ENCODE measurements around the gene RXRG. TPM values are rescaled to one million over a fixed set of nuclear protein-coding genes. Genes with fewer than 3 reads are reported as not detected.

Gene RXRG
- total RNA-seq, 2 experiments from 2014 or later, result not detected

DNA sequence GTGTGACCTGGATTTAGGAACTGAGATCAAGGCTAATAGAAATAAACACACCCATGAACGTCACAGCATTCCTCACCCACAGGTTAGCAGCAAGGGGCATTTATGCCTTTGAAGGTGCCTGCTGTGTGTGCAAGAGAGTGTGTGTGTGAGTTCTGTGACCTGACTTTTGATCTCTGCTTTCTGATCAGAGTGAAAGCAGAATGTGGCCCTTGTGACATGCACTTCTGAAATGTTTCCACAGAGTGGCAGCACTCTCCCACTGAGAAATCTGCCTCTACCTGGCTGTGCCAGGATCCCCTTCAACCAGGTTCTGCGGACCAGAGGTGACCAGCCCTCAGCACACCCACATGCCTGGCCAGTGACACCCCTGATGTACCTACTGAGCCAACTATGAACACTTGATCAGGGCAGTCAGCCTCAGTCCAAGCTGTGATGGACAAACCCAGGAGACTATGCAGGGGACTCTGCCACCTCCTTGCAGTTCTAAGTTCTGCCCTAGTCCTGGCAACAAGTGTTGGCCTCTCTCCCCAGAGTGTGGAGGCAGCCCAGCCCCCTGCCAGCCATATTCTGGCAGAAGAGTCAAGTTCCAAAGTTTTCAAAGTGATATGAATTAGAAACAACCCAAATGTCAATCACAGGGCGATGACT lies 41.0 kb downstream of the RXRG start:
- no peak overlapping the region for H3K4me3 Mint-ChIP-seq
- H3K27me3 Mint-ChIP-seq (ENCODE audit: low read depth), result peaks cover 25% of the 10 kb centered on the region
- no peak overlapping the region for H3K27ac Mint-ChIP-seq
- peak; percentile 47 for DNase-seq
- H3K9me3 Mint-ChIP-seq (ENCODE audit: insufficient read depth), result no peaks in the 10 kb centered on the region
- ChIA-PET POLR2A (no interaction called here), CTCF (interaction anchor here (1.0 to 4.1 kb wide), 8 partner anchors 12 to 197 kb away, joined by 3 to 32 read pairs (median 4); no protein-coding TSS in a partner anchor)
- ATAC-seq, result peak; percentile 47
- no peaks in the 10 kb centered on the region for H3K36me3 Mint-ChIP-seq (ENCODE audit: low read depth)
- peaks cover 2% of the 10 kb centered on the region for H3K4me1 Mint-ChIP-seq (ENCODE audit: low read depth)

DNA sequence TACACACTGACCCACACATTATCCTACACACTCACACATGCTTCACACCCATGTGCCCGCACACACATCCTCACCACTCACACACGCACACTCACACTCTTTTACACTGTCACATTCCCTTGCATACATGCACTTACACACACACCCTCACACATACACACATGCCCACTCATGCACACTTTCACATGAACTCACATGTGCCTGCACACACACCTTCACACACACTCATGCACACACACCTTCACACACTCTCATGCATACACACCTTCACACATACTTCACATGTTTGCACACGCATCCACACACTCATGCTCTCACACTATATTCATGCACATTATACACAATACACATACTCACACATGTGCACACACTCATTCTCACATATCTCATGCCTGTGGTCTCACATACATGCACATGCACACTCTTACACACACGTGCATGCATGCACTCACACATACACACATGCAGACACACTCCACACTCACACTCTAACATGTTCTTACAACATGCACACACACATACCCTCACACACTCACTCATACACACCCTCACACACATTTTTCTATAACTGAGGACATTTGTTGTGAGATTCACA lies 42.3 kb downstream of the RXRG start:
- Mint-ChIP-seq H3K4me1 (ENCODE audit: low read depth) (peaks cover 8% of the 10 kb centered on the region), H3K27me3 (ENCODE audit: low read depth) (peaks cover 26% of the 10 kb centered on the region), H3K27ac (no peak overlapping the region), H3K4me3 (no peak overlapping the region), H3K36me3 (ENCODE audit: low read depth) (no peaks in the 10 kb centered on the region), H3K9me3 (ENCODE audit: insufficient read depth) (no peaks in the 10 kb centered on the region)
- ChIA-PET POLR2A (no interaction called here), CTCF (interaction anchor here (0.7 to 4.1 kb wide), 7 partner anchors 10 to 194 kb away, joined by 3 to 32 read pairs (median 3); no protein-coding TSS in a partner anchor)
- ATAC-seq (no peak), DNase-seq (no peak)

DNA sequence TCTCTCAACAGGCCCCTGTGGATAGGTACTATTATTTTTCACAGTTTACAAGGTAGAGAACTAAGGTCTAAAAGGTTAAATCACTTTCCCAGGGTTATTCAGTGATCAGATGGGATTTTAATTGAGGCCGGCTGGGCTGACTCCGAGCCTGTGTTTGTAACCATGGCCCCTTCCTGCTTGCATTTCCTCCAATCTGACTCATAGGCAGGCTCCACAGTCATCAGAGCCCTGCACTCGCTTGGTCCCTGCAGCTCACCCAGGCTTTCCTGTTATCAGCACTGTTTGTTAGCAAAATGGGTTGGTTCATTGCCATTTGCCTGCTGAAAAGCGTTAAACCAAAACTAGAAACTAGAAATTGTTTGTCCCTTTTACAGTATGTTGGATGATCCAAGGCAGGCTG lies 47.0 kb downstream of the RXRG start:
- peaks cover 13% of the 10 kb centered on the region for H3K4me1 Mint-ChIP-seq (ENCODE audit: low read depth)
- ATAC-seq (peak; percentile 46), DNase-seq (peak; percentile 50)
- CTCF ChIA-PET, result interaction anchor here (1.0 to 1.2 kb wide), 3 partner anchors 30 to 195 kb away, joined by 4 to 7 read pairs (median 5); no protein-coding TSS in a partner anchor
- H3K9me3 Mint-ChIP-seq (ENCODE audit: insufficient read depth), result no peaks in the 10 kb centered on the region
- no peak overlapping the region for H3K27ac Mint-ChIP-seq
- H3K4me3 Mint-ChIP-seq, result no peak overlapping the region
- H3K36me3 Mint-ChIP-seq (ENCODE audit: low read depth), result peaks cover 2% of the 10 kb centered on the region
- POLR2A ChIA-PET, result no interaction called here
- H3K27me3 Mint-ChIP-seq (ENCODE audit: low read depth), result peaks cover 50% of the 10 kb centered on the region

DNA sequence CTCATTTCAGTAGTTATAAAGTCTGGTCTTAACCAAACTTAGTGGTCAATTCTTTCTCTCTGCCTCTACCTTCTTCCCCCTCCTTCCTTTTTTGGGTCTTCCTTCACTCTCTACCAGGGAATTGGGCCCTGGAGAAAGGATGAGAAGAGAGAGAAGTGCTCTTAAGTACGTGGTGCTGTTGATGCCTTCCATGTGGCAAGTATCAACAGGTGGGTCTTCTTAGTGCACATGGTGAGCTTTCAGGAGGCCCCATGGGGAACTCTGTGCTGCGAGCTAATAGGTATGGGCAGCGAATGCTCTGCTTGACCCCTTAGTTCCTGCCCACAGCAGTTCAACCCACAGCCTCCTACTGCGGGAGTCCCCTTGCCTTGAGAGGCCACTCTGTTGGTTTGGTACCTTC lies 49.0 kb downstream of the RXRG start:
- ATAC-seq (no peak), DNase-seq (no peak)
- H3K9me3 Mint-ChIP-seq (ENCODE audit: insufficient read depth), result no peaks in the 10 kb centered on the region
- peaks cover 2% of the 10 kb centered on the region for H3K36me3 Mint-ChIP-seq (ENCODE audit: low read depth)
- H3K27ac Mint-ChIP-seq, result no peak overlapping the region
- POLR2A ChIA-PET, result interaction anchor here (1.0 kb wide), 1 partner anchor 29 kb away, joined by 3 read pairs; no protein-coding TSS in a partner anchor
- peaks cover 19% of the 10 kb centered on the region for H3K4me1 Mint-ChIP-seq (ENCODE audit: low read depth)
- no peak overlapping the region for H3K4me3 Mint-ChIP-seq
- peaks cover 66% of the 10 kb centered on the region for H3K27me3 Mint-ChIP-seq (ENCODE audit: low read depth)
- CTCF ChIA-PET, result interaction anchor here (1.2 to 6.2 kb wide), 5 partner anchors 11 to 518 kb away, joined by 4 to 155 read pairs (median 6); no protein-coding TSS in a partner anchor

DNA sequence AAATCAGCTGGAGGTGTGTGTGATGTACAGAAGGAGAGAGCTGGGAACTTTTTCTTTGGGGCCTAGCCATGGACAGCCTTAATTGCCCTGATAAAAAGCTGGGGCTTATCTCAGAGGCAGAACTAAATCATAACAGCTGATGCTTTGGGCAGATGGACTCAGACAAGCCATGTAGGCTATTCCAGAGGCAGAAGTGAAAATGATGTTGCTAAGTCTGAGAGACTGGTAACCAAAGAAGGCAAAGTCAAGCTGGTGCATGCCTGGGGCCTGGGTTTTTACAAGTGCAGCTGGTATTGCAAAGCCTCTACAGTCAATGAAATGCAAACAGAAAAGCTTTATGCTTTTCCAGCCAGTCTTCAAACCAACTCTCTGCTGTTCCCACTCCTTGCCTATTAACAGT lies 49.4 kb downstream of the RXRG start:
- H3K4me3 Mint-ChIP-seq, result no peak overlapping the region
- H3K4me1 Mint-ChIP-seq (ENCODE audit: low read depth), result peaks cover 19% of the 10 kb centered on the region
- H3K27me3 Mint-ChIP-seq (ENCODE audit: low read depth), result peaks cover 68% of the 10 kb centered on the region
- ATAC-seq, result no peak
- CTCF ChIA-PET, result interaction anchor here (1.2 to 6.2 kb wide), 5 partner anchors 12 to 519 kb away, joined by 4 to 155 read pairs (median 6); no protein-coding TSS in a partner anchor
- no peak for DNase-seq
- POLR2A ChIA-PET, result interaction anchor here (1.0 kb wide), 1 partner anchor 29 kb away, joined by 3 read pairs; no protein-coding TSS in a partner anchor
- no peaks in the 10 kb centered on the region for H3K9me3 Mint-ChIP-seq (ENCODE audit: insufficient read depth)
- peaks cover 2% of the 10 kb centered on the region for H3K36me3 Mint-ChIP-seq (ENCODE audit: low read depth)
- no peak overlapping the region for H3K27ac Mint-ChIP-seq

DNA sequence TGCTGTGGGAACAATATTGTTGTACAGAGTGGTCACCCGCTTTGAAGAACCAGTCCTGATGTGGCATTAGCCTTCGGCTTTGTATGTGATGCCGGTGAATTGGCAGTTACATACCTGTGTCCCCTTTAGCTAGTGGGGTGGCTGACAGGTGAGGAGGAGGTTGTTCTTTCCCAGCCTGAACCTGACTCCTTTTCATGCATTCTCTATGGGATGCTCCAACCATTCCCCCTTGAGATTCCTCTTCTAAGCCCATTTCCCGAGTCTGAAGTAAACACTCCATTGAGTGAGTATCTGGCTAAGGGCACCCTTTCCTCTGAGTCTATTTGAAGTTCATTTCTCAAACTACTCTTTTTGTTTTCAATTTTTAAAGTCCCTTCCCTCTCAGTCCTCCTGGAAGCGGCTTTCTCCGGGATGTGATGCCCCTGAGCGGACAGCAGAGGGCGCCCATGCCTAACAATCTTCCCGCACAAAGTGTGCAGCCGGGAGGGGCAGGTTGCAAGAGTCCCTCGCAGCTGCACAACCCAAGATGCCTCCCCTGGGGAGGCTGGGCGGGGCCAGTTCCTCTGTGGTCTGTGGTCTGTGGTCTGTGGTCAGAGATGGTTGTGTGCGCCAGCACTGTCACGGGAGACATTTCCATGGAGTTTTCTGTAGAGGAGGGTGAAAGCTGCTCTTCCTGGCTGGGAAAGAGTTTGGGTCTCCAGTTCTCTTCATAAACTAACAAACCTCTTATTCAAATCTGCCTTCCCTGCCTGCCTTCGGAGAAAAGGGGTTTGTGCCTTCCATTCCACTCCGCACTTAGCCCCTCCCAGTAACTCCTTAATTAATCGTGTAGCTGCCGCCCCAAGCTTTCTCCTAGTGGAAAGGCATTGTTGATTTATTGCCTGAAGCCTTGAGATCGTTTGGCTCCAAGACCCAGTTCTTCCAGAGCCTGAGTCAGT lies 52.0 kb downstream of the RXRG start:
- no peaks in the 10 kb centered on the region for H3K9me3 Mint-ChIP-seq (ENCODE audit: insufficient read depth)
- H3K4me1 Mint-ChIP-seq (ENCODE audit: low read depth), result peaks cover 17% of the 10 kb centered on the region
- H3K36me3 Mint-ChIP-seq (ENCODE audit: low read depth), result peaks cover 2% of the 10 kb centered on the region
- peak; percentile 93 for DNase-seq
- ChIA-PET CTCF (interaction anchor here (0.6 to 6.2 kb wide), 33 partner anchors 8 to 531 kb away, joined by 3 to 155 read pairs (median 3); partner anchors contain the start of gene MGST3), POLR2A (interaction anchor here (0.6 to 1.4 kb wide), 3 partner anchors 200 to 377 kb away, joined by 3 read pairs; partner anchors contain the start of gene ALDH9A1)
- H3K27me3 Mint-ChIP-seq (ENCODE audit: low read depth), result peaks cover 79% of the 10 kb centered on the region
- ATAC-seq, result peak; percentile 98
- H3K4me3 Mint-ChIP-seq, result peak overlapping the region; percentile 65
- peak overlapping the region; percentile 87 for H3K27ac Mint-ChIP-seq

DNA sequence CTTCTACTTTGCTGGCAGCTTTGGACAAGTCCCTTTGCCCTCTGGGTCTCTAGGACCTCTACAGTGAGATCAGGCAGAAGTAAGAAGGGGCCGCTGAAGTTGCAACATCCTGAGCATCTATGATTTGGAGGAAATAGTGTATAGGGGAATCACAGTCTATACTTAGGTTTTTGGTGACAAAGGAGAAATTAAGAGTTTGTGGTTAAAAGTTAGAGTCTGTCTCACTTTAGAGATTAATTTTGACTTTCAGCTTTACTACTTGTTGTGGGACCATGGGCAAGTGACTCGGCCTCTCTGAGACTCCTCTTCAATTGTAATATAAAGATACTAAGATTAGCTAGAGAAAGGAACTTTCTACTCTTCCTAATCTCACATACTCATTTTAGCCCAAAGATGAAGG lies 55.3 kb downstream of the RXRG start:
- Mint-ChIP-seq H3K36me3 (ENCODE audit: low read depth) (peaks cover 2% of the 10 kb centered on the region), H3K4me1 (ENCODE audit: low read depth) (peaks cover 16% of the 10 kb centered on the region), H3K27ac (no peak overlapping the region), H3K27me3 (ENCODE audit: low read depth) (peaks cover 78% of the 10 kb centered on the region), H3K9me3 (ENCODE audit: insufficient read depth) (no peaks in the 10 kb centered on the region), H3K4me3 (no peak overlapping the region)
- ChIA-PET POLR2A (no interaction called here), CTCF (interaction anchor here (0.9 to 2.1 kb wide), 6 partner anchors 11 to 538 kb away, joined by 3 to 8 read pairs (median 4); no protein-coding TSS in a partner anchor)
- DNase-seq, result no peak
- no peak for ATAC-seq

DNA sequence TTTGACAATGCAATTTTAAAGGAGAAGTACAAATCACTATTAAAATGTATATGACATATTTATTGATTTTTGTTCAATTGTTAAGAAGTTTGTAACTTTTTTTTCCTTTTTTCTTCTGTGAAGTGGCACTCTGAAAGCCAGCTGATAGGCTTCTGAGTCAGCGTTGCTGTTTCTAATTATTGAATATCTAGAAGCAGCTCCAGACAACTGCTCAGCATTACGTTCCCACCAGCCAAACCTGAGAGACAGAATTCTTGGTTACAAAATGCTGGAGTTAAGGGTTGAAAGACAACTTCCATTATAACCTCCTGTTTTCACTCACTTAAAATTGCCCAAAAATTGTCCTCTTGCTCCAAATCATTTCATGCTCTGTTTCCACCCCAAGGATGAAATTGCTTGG lies 57.0 kb downstream of the RXRG start:
- Mint-ChIP-seq H3K27ac (no peak overlapping the region), H3K4me3 (no peak overlapping the region), H3K9me3 (ENCODE audit: insufficient read depth) (no peaks in the 10 kb centered on the region), H3K27me3 (ENCODE audit: low read depth) (peaks cover 73% of the 10 kb centered on the region), H3K4me1 (ENCODE audit: low read depth) (peaks cover 9% of the 10 kb centered on the region), H3K36me3 (ENCODE audit: low read depth) (peaks cover under 1% of the 10 kb centered on the region)
- DNase-seq (no peak), ATAC-seq (no peak)
- ChIA-PET CTCF (interaction anchor here (2.1 kb wide), 1 partner anchor 21 kb away, joined by 8 read pairs; no protein-coding TSS in a partner anchor), POLR2A (interaction anchor here (0.6 kb wide), 1 partner anchor 569 kb away, joined by 3 read pairs; no protein-coding TSS in a partner anchor)

DNA sequence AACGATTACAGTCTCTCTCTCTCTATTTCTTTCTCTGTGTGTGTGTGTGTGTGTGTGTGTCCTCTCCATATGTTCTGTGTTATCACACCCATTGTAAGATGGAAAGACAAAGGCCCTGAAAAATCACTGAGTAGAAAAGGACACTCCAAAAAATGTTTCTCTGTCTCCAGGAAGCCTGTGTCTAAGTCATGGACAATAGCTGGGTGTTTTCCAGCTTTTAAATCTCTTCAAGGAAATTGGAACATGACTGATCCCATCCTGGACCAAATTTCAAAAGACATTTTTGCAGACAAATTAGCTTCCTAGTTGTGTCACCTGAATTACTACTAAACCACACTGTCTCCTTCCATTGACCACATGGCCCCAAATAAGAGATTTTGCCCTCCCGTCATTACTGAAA lies 57.4 kb downstream of the RXRG start:
- Mint-ChIP-seq H3K27me3 (ENCODE audit: low read depth) (peaks cover 70% of the 10 kb centered on the region), H3K4me3 (no peak overlapping the region), H3K36me3 (ENCODE audit: low read depth) (no peaks in the 10 kb centered on the region), H3K27ac (no peak overlapping the region), H3K4me1 (ENCODE audit: low read depth) (peaks cover 5% of the 10 kb centered on the region), H3K9me3 (ENCODE audit: insufficient read depth) (no peaks in the 10 kb centered on the region)
- no peak for DNase-seq
- ChIA-PET CTCF (no interaction called here), POLR2A (no interaction called here)
- no peak for ATAC-seq

DNA sequence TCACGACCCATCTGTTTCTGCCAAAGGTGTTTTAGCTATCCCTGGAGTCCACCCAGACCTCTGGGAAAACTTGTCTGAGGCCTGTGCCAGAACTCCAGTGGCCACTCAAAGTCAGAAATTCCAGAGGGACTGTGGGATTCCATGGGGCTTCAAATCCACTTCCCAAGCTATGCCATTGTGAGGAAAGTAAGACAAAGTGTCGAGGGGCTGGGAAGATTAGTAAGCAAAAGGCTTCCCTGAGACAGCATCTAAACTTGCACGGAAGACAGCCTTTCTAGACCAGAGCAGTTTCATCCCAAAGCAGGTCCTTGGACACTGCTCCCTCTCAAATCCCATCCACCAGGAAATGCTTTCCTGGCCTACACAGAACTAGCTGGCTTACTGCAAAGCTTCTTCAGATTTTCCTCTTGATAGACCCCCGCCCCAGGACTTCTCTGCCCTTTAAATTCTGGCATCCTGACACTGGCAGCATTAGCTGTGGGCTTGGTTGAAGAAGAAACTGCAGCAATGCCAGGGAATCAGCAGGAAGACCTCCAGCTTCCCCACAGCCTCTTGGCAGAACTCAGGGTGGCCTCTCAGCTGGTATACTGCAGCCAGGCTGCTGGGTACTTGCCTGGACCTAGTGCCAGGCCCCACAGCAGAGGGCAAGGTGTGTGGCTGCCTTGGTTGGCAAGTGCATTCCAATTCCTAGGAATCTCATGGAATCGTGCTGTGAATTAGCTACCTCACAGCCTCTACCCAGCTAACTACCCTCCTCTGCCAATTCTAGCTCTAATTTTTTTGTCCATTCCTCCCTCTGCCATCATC lies 61.1 kb downstream of the RXRG start:
- ChIA-PET CTCF (interaction anchor here (0.9 to 5.2 kb wide), 3 partner anchors 10 to 16 kb away, joined by 4 to 44 read pairs (median 4); no protein-coding TSS in a partner anchor), POLR2A (interaction anchor here (1.0 kb wide), 1 partner anchor 385 kb away, joined by 3 read pairs; the partner anchor contains the start of gene TMCO1)
- DNase-seq (no peak), ATAC-seq (no peak)
- H3K27me3 Mint-ChIP-seq (ENCODE audit: low read depth), result peaks cover 59% of the 10 kb centered on the region
- H3K36me3 Mint-ChIP-seq (ENCODE audit: low read depth), result no peaks in the 10 kb centered on the region
- no peaks in the 10 kb centered on the region for H3K4me1 Mint-ChIP-seq (ENCODE audit: low read depth)
- no peak overlapping the region for H3K4me3 Mint-ChIP-seq
- no peaks in the 10 kb centered on the region for H3K9me3 Mint-ChIP-seq (ENCODE audit: insufficient read depth)
- H3K27ac Mint-ChIP-seq, result no peak overlapping the region
